Lower lobe of right lung (tissue), 2 donors: Measurements from ENCODE around the gene RC3H2. TPM values are rescaled to one million over a fixed set of nuclear protein-coding genes. Genes with fewer than 3 reads are reported as not detected.
"Not testable (repeated sequence)": the region's sequence is repeated elsewhere in the genome, so short reads cannot be mapped to it uniquely, and the experiment has no call there.

Experiments
- ATAC-seq, 2 donors: fragments of 200-7000 bp; cut with Tn5 transposase; one replicate each; pipeline ENCODE4 v1.9.1; 2020 to 2022; ENCODE audit warnings: mild to moderate bottlenecking in 2 of 2, moderate library complexity in 2 of 2
- DNase-seq: peaks from one replicate; pipeline ENCODE4 v3.0.0-alpha.2; 2020
- H3K27ac ChIP-seq: fragments of 200-600 bp; one replicate; pipeline ENCODE4 v1.8.0; 2022
- H3K27me3 ChIP-seq: fragments of 200-600 bp; one replicate; pipeline ENCODE4 v1.8.0; 2022; ENCODE audit warnings: low read depth
- H3K36me3 ChIP-seq: fragments of 200-600 bp; one replicate; pipeline ENCODE4 v1.8.0; 2022; ENCODE audit warnings: mild to moderate bottlenecking
- H3K4me1 ChIP-seq: fragments of 200-600 bp; one replicate; pipeline ENCODE4 v1.8.0; 2022
- H3K4me3 ChIP-seq: fragments of 200-600 bp; one replicate; pipeline ENCODE4 v1.8.0; 2022; ENCODE audit warnings: mild to moderate bottlenecking
- H3K9me3 ChIP-seq: fragments of 200-600 bp; one replicate; pipeline ENCODE4 v1.8.0; 2022
- intact Hi-C: fragments of 100-400 bp; cut with DNase I; formaldehyde crosslinking; loops from one replicate; pipeline ENCODE4 v1.11.0; 2022
- total RNA-seq: library from RNA; stranded (reverse); fragmentation: NEBNext Ultra II Directional; extraction: Animal tissue kit (Norgen Biotek cat#: 25700); gene quantifications from one replicate; pipeline ENCODE4 v1.2.1, GENCODE V29; 2021
- TF ChIP-seq, protein P1 (sequence below): fragments of 200-600 bp; IDR thresholded peaks from one replicate; pipeline ENCODE4 v1.8.0; 2022; ENCODE audit warnings: antibody characterized with exemption, mild to moderate bottlenecking
- donor health status: DM: no; HTN: yes; CAD: no; lungs with severe emphysema.

RC3H2 gene
- total RNA-seq, 1 donor from 2014 or later, result 44.2 TPM

DNA sequence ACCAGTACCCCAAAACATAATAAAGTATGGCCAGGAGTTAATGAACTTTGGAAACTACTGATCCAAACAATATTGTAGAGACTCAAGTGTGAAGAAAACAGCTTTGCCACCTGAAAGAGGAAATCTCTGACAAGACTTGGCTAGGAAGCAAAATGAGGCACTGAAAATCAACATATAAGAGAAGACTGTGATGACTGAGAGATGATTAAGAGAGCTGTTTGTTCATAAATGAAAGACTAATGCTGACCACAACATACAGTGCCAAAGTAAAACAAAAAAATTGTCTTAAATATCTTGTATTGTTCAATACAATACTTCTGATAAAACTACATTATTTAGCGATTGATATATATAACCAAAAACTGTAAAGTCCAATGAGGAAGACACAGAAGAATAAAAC lies 7.2 kb downstream of the RC3H2 start:
- Histone ChIP-seq H3K27me3 (no peaks in the 10 kb centered on the region), H3K4me1 (peaks cover 39% of the 10 kb centered on the region), H3K4me3 (no peak overlapping the region), H3K9me3 (no peaks in the 10 kb centered on the region), H3K36me3 (peaks cover 39% of the 10 kb centered on the region), H3K27ac (no peak overlapping the region)
- intact Hi-C loops, result no loop called here
- DNase-seq, result no peak
- TF ChIP-seq, protein P1, sequence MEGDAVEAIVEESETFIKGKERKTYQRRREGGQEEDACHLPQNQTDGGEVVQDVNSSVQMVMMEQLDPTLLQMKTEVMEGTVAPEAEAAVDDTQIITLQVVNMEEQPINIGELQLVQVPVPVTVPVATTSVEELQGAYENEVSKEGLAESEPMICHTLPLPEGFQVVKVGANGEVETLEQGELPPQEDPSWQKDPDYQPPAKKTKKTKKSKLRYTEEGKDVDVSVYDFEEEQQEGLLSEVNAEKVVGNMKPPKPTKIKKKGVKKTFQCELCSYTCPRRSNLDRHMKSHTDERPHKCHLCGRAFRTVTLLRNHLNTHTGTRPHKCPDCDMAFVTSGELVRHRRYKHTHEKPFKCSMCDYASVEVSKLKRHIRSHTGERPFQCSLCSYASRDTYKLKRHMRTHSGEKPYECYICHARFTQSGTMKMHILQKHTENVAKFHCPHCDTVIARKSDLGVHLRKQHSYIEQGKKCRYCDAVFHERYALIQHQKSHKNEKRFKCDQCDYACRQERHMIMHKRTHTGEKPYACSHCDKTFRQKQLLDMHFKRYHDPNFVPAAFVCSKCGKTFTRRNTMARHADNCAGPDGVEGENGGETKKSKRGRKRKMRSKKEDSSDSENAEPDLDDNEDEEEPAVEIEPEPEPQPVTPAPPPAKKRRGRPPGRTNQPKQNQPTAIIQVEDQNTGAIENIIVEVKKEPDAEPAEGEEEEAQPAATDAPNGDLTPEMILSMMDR, result no peak
- no peak for ATAC-seq

DNA sequence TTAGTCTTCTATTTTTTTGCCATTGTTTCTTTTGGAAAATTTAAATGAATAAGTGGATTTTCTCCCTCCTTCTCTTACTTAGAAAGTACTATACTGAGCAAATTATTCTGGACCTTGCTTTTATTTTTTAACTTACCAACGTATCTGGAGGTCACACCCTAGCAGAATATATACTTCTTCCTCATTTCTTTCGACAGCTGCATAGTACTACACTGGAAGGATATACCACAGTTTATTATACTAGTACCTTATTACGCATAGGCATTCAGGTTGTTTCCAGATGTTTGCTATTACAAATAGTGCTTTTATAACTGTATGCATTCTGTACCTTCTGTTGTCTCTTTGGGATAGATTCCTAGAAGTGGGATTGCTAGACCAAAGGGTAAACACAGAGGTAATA lies 16.7 kb downstream of the RC3H2 start:
- Histone ChIP-seq H3K27me3 (no peaks in the 10 kb centered on the region), H3K27ac (no peak overlapping the region), H3K4me3 (no peak overlapping the region), H3K9me3 (no peaks in the 10 kb centered on the region), H3K36me3 (peaks cover 92% of the 10 kb centered on the region), H3K4me1 (no peaks in the 10 kb centered on the region)
- no peak for DNase-seq
- ATAC-seq, result no peak
- TF ChIP-seq, protein P1, result no peak
- intact Hi-C loops, result no loop called here

DNA sequence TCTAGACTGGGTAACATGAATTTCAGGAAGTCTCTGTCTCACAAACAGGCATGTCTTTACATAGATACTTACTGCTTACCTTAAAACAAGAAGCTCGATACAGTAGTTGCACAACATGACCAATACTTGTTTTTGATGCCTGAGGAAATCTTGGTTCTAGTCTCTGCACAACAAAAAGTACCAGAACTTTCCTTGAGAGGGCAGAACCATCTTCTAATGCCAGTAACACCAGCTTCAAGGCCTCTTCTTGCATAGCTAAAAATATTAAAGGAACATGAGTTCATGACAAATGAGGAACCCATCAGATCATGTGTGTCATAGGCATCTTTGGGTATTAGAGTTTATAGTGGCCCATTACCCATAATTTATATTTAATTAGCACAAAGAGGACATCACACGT lies 22.0 kb downstream of the RC3H2 start:
- Histone ChIP-seq H3K9me3 (no peaks in the 10 kb centered on the region), H3K27me3 (no peaks in the 10 kb centered on the region), H3K36me3 (peaks cover 92% of the 10 kb centered on the region), H3K27ac (no peak overlapping the region), H3K4me3 (no peak overlapping the region), H3K4me1 (no peaks in the 10 kb centered on the region)
- no peak for ATAC-seq
- intact Hi-C loops, result no loop called here
- no peak for DNase-seq
- TF ChIP-seq, protein P1, result no peak

DNA sequence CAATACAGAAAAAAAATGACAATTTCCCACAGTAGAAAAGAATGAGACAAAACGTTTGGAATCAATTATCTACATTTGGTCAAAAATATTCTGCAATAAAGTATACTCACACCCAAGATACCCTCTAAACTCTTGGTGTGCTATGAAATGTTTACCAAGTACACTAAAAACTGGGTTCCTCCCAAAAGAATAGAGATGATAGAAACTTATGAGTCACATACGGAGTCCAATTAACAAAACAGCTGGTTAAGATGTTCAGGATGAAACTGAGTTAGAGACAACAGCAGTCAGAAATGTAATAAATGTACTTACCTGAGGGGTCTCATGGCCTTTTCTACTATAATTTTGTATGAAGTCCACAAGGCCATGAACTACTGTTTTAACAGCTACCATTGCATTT lies 25.7 kb downstream of the RC3H2 start:
- ATAC-seq (no peak), DNase-seq (no peak)
- no peaks in the 10 kb centered on the region for H3K27me3 ChIP-seq
- TF ChIP-seq, protein P1, result no peak
- no peaks in the 10 kb centered on the region for H3K9me3 ChIP-seq
- peaks cover 100% of the 10 kb centered on the region for H3K36me3 ChIP-seq
- no peak overlapping the region for H3K27ac ChIP-seq
- intact Hi-C loops, result no loop called here
- no peaks in the 10 kb centered on the region for H3K4me1 ChIP-seq
- no peak overlapping the region for H3K4me3 ChIP-seq

DNA sequence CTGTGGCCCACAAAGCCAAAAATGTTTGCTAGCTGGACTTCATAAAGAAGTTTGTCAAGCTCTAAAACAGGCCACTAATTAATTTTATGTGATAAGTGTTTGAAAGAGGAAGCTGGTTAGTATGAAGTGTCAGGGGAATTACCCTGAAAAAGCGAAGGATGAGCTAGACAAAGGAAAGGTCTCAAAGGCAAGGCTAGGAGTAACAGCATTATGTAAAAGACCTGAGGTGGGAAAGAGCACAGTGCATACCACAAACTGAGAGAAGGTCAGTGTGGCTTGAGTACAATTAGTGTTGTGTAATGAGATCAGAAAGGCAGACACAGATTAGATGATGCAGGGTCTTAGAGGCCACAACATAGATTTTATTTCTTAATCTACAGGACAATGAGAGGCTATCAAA lies 29.6 kb downstream of the RC3H2 start:
- intact Hi-C loops, result no loop called here
- no peak overlapping the region for H3K27ac ChIP-seq
- ATAC-seq (no peak), DNase-seq (no peak)
- H3K4me3 ChIP-seq, result no peak overlapping the region
- H3K9me3 ChIP-seq, result no peaks in the 10 kb centered on the region
- H3K4me1 ChIP-seq, result no peaks in the 10 kb centered on the region
- peaks cover 97% of the 10 kb centered on the region for H3K36me3 ChIP-seq
- no peaks in the 10 kb centered on the region for H3K27me3 ChIP-seq
- TF ChIP-seq, protein P1, result no peak

DNA sequence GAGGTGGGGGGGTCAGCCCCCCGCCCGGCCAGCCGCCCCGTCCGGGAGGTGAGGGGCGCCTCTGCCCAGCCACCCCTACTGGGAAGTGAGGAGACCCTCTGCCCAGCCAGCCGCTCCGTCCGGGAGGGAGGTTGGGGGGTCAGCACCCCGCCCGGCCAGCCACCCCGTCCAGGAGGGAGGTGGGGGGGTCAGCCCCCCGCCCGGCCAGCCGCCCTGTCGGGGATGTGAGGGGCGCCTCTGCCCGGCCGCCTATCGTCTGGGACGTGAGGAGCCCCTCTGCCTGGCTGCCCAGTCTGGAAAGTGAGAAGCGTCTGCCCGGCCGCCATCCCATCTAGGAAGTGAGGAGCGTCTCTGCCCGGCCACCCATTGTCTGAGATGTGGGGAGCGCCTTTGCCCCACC lies 37.9 kb downstream of the RC3H2 start:
- H3K9me3 ChIP-seq, H3K27ac ChIP-seq, H3K4me3 ChIP-seq, DNase-seq, H3K27me3 ChIP-seq, H3K4me1 ChIP-seq, ATAC-seq, intact Hi-C loops: not testable (repeated sequence)
- peaks cover 62% of the 10 kb centered on the region for H3K36me3 ChIP-seq
